NCI-H345 (cell line): ENCODE results near the gene CLCF1.
"Not testable (repeated sequence)": the region's sequence is repeated elsewhere in the genome, so short reads cannot be mapped to it uniquely, and the experiment has no call there.

ENCODE experiments used
- DNase-seq: peaks from one replicate; lab custom pipeline; 2025; lab: John Stamatoyannopoulos, UW

The CLCF1 gene

DNA sequence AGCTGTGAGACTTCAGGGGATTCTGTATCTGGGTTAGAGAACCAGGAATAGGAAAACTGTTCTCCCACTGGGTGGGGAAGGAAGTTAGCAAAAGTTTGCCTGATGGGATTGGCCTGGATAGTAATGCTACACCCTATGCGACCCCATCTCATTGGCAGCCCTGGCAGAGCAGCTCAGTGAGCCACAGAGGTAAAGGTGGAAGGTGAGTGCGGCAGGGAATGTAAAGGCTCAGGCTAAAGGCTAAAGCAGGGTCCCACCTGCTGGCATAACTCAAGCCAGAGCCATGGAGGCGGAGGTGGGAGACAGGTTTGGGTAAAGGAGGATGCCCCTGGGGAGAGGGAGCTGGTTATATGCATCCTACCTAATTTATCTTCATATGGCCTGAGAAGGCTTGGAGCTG lies 51.3 kb downstream of the CLCF1 start:
- no peak for DNase-seq

- DNase-seq: no peak
Measured at GRCh38 chr11:67321313-67321871, 52.0 kb downstream of the CLCF1 start.

- DNase-seq: no peak
Measured at GRCh38 chr11:67320691-67321090, 52.7 kb downstream of the CLCF1 start.

DNA sequence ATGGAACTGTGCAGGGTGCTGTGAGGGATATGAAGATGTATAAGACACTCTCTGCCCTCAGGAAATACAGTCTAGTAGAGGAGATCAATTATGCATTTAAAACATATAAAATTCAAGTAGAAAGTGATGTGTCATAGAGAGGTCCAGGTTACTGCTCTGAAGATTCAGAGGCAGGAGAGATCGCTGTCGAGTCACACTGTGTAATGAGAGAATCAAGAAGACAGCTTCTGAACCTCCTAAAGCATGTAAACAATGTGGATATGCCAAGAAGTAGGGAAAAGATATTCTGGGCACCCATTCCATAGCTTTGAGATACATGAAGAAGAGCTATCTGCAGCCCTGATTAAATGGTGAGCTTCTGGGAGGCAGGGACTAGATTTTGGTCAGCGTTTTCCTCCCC lies 53.4 kb downstream of the CLCF1 start:
- DNase-seq: no peak

DNA sequence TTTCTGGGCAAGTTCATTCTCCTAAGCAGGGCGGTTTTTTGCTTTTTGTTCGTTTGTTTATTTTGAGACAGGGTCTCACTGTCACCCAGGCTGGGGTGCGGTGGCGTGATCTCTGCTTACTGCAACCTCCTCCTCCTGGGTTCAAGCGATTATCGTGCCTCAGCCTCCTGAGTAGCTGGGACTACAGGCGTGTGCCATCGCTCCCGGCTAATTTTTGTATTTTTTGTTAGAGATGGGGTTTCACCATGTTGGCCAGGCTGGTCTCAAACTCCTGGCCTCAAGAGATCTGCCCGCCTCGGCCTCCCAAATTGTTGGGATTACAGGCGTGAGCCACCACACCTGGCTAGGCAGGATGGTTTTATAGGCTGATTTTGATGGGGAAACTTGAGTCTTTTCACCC lies 54.5 kb downstream of the CLCF1 start:
- DNase-seq: not testable (repeated sequence)

- DNase-seq: peak; percentile 43
Measured at GRCh38 chr11:67317888-67318555, 55.4 kb downstream of the CLCF1 start.

GRCh38 chr11:67317205-67317887 lies 56.1 kb downstream of the CLCF1 start:
- DNase-seq: peak; percentile 96

DNA sequence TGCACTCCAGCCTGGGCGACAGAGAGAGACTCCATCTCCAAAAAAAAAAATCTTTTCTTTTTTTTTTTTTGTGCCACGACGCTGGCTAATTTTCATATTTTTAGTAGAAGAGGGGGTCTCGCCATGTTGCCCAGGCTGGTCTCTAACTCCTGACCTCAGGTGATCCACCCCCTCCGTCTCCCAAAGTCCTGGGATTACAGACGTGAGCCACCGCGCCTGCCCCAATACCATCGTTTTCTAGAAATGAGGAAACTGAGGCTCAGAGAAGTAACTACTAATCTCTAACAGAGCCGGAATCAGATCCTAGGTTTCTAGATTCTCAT lies 56.6 kb downstream of the CLCF1 start:
- DNase-seq: no peak

DNA sequence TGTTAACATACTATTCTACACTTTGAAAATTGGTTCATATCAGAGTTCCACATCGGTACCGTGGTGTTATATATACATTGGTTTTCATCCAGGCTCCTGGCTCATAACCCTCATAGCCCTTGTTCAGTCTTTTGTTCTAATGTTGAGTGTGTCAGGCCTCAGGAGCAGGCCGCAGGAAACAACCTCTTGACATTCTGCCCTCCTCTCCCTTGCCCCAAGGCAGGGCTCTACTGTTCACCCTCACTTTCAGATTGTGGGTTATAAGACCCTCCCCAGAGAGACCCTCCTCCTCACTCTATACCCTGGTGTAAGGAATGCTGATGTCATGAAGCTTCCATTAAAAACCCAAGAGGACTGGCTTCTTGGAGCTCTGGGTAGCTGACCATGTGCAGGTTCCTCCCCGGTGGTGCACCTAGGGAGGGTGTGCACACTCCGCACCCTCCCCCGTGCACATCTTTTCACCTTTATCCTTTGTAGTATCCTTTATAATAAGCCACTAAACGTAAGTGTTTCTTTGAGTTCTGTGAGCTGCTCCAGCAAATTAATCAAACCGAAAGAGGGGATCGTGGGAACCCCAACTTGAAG lies 58.0 kb downstream of the CLCF1 start:
- no peak for DNase-seq

DNA sequence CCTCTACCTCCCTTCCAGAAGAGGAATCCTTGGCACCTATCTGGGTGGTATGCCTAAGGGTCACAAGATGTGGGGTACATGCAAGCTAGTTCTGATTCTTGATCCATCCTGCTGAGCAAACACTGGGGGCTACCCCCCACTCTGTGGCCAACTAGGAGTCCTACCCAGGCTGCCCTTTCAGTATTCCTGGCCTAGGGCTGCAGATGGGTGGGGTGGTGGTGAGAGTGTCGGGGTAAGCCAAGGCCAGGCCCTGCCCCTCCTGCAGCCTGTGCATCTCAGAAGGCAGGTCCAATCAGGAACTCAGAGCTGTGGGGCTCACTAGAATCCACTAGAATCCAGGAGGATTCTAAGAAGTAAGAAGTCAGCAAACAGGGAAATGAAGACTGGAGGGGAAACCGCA lies 59.2 kb downstream of the CLCF1 start:
- no peak for DNase-seq
